Measurements from ENCODE around the gene DNAJC11.

Gene DNAJC11

GRCh38 chr1:6599141-6599975 is 102.3 kb downstream of the DNAJC11 start:
- no peak for DNase-seq (ENCODE audit: low read depth)

GRCh38 chr1:6597777-6598131 is 103.9 kb downstream of the DNAJC11 start:
- DNase-seq (ENCODE audit: low read depth), result no peak

DNA sequence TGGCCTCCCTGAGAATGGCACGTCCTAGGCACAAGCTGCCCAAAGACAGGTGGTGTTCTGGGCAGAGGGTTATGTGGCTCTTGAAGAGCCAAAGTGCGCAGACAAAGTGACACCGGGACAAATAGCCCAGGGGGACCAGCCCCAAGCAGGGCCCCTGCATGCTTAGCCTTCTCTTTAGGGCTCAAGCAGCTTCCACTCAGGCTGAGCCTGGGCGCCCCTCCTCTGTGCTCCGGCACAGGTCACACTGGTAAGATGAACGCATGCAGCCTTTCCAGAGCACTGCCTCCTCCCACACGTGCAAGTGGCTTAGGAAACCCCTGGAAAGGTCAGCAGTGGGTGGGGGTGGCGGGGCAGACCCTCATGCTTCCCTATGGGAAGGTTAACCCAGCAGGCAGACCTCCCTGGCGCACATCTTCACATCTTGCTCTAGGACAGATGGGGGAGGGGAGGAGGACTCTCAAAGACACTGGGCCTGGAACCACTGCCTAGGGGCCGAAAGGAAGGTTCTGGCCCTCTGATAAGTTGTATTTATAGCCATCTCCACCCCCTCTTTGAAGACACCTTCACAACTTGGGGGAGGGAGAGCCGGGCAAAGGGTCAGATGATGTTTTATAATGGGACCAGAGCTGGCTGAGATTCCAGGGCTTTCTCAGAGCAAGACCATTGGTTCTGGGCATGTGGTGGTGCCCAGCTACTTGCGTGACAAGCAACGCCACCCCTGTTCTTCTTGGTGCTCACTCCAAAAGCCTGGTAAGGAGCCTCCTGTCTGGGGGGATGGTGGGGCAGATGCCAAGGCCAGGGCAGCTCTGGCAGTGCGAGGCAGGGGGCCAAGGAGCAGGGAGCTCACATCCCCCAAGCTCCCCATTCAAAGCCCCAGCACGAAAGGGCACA is 104.5 kb downstream of the DNAJC11 start:
- DNase-seq (ENCODE audit: low read depth), result no peak

DNA sequence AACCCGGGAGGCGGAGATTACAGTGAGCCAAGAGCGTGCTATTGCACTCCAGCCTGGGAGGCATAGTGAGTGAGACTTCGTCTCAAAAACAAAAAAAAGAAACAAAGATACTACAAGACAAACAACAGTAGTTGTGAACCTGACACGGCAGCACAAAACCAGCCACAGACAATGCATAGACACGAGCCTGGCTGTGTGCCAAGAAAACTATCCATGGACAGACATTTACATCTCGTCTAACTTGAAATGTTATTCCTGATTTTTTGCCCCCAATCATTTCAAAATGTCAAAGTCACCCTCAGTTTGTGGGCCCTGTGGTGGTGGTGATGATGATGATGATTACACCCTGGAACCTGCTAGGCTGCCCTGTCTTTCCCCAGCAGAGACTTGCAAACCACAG is 105.3 kb downstream of the DNAJC11 start:
- no peak for DNase-seq (ENCODE audit: low read depth)

DNA sequence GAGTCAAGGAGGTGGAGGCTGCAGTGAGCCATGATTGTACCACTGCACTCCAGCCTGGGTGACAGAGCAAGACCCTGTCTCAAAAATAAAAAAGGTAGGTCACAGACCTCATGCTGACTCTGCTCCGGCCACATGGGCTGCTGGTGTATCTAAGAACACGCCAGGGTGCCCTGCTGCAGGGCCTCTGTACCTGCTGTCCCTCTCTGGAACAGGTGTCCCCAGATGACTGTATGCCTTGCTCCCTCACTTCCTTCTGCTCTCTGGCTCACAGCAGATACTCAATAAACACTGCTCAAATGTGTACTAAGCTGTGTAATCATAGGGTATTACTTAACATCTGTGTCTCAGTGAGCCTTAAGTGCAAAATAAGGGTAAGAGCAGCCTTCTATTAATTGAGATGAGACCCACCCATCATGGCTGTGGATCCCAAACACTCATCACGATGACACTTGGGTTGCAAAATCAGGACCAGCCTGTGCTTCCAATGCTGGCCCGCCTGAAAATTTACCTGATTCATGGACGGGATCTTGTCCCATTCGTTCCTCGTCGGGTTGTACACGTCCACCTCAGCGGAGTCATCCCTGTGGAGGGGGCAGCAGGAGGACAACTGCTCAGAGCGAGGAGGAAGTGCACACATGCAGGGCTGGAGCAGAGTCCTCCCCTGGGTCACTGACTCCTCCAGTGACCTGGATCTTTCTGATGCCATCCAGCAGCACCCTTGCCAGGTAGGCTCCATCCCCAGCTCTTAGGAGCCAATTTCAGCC is 106.5 kb downstream of the DNAJC11 start:
- no peak for DNase-seq (ENCODE audit: low read depth)

GRCh38 chr1:6593810-6594209 is 107.8 kb downstream of the DNAJC11 start:
- no peak for DNase-seq (ENCODE audit: low read depth)

GRCh38 chr1:6592865-6593593 is 108.6 kb downstream of the DNAJC11 start:
- DNase-seq (ENCODE audit: low read depth), result no peak

DNA sequence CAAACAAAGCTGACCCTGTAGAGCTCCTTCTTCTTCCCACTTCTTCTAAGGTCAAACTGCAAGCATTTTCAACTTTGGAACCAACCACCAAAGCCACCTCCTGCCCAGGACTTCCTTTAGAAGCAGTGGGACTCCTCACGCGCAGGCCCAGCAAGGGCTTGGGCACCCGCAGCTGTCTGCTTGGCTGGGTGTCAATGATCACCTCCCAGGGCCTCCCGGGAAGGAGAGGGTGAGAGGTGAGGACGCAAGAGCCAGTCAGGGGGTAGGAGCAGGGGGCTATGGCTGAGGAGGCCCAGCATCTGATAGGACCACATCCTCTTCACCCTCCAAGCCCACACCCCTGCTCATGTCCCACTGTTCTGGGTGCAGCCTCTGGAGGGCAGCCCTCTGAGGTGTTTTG is 109.2 kb downstream of the DNAJC11 start:
- no peak for DNase-seq (ENCODE audit: low read depth)

- no peak for DNase-seq (ENCODE audit: low read depth)
Measured at GRCh38 chr1:6591644-6592043, 110.0 kb downstream of the DNAJC11 start.

DNA sequence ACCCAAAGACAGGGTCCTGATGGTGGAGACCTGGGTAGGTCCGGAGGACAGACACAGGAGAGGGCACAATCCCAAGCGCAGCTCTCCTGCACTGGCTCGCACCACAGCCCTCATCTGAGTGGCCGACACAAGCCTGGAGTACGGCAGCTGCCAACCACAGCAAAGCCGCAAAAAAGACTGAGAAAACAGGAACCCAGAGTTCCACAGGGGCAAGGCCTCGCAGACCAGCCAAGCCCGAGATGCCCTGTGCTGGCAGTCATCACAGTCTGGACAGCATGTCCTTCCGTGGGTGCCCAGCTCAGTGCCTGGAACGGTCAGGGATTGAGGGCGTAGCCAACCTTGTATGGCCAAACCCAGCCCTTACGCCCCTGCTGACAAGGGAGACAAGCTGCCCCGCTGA is 110.4 kb downstream of the DNAJC11 start:
- DNase-seq (ENCODE audit: low read depth), result no peak

DNA sequence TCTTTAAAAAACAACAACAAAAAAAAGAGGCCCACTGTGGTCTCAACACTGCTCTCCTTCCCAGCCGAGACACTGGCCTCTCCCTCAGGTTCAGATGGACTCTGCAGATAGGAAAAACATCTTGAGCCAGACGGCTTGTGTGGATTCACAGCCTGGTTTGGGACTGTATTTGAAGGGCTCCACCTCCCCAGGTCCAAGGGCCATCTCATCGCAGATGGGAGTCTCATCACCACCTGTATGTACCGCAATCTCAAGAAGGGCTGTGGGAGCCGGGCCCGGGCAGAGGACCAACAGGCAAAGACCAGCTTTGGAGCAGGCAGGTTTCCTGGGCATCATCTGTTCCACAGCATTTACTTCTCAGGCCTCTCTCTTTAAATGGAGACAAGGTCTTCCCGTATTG is 111.6 kb downstream of the DNAJC11 start:
- DNase-seq (ENCODE audit: low read depth), result no peak

DNA sequence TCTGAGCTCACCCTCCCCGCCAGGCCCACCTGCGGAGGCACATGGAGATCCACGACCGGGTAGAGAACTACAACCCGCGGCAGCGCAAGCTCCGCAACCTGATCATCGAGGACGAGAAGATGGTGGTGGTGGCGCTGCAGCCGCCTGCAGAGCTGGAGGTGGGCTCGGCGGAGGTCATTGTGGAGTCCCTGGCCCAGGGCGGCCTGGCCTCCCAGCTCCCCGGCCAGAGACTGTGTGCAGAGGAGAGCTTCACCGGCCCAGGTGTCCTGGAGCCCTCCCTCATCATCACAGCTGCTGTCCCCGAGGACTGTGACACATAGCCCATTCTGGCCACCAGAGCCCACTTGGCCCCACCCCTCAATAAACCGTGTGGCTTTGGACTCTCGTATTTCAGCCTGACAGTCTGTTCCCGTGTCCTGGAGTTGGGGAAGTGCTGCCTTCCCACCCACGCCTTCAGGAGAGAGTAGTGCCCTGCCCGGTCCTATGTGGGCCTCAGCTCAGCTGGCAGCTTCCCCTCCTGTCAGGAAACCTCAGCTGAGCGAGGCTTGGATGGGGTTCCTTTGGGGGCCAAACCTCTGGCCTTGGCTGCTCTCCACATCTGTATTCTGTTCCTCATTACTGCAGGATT is 112.6 kb downstream of the DNAJC11 start:
- DNase-seq (ENCODE audit: low read depth), result no peak

- no peak for DNase-seq (ENCODE audit: low read depth)
Measured at GRCh38 chr1:6588128-6588892, 113.3 kb downstream of the DNAJC11 start.

- no peak for DNase-seq (ENCODE audit: low read depth)
Measured at GRCh38 chr1:6587261-6588005, 114.2 kb downstream of the DNAJC11 start.

GRCh38 chr1:6586404-6586816 is 115.2 kb downstream of the DNAJC11 start:
- no peak for DNase-seq (ENCODE audit: low read depth)

GRCh38 chr1:6585841-6586240 is 115.8 kb downstream of the DNAJC11 start:
- DNase-seq (ENCODE audit: low read depth), result no peak

- DNase-seq (ENCODE audit: low read depth), result no peak
Measured at GRCh38 chr1:6585081-6585722, 116.4 kb downstream of the DNAJC11 start.

Data from stimulated activated CD8-positive, alpha-beta memory T cell treated with anti-CD3 and anti-CD28 coated beads, Interleukin-4, amount 100 ng/mL, for 24 hours (primary cell).